A549 (cell line): ENCODE data around the gene TENM3.

ENCODE experiments used
- CEBPB ChIP-seq, 2 experiments: fragments of >200 bp in 1 of 2; sonication (Bioruptor Twin) in 1 of 2; formaldehyde crosslinking in 1 of 2; IDR thresholded peaks; 2 replicates each; pipeline ENCODE4 v1.6.1; 2012 to 2016
- CTCF ChIP-seq: fragments of >200 bp; sonication (Bioruptor Twin); formaldehyde crosslinking; IDR thresholded peaks from 3 replicates; pipeline ENCODE4 v1.5.1; 2016
- E2F6 ChIP-seq: IDR thresholded peaks from 2 replicates; pipeline ENCODE4 v1.6.1; 2012; ENCODE audit warnings: low read depth, borderline replicate concordance
- EHF ChIP-seq: fragments of 250-450 bp; sonication (Bioruptor Pico); IDR thresholded peaks from 2 replicates; pipeline ENCODE4 v1.5.0; 2020; ENCODE audit warnings: mild to moderate bottlenecking
- ELK1 ChIP-seq: fragments of 150-350 bp; IDR thresholded peaks from 2 replicates; pipeline ENCODE4 v1.6.1; 2014; ENCODE audit warnings: low read depth, mild to moderate bottlenecking, low read length
- EP300 ChIP-seq, 2 experiments: fragments of >200 bp; sonication (Bioruptor Twin); formaldehyde crosslinking; IDR thresholded peaks; 2 replicates in 1 of 2; 3 replicates in 1 of 2; pipeline ENCODE4 v1.6.1; 2016 to 2017
- ESRRA ChIP-seq: fragments of 150-350 bp; IDR thresholded peaks from 2 replicates; pipeline ENCODE4 v1.6.1; 2014; ENCODE audit warnings: mild to moderate bottlenecking, low read length, borderline replicate concordance
- JUN ChIP-seq, 2 experiments: fragments of >200 bp; sonication (Bioruptor Twin); formaldehyde crosslinking; IDR thresholded peaks; 2 replicates in 1 of 2; 3 replicates in 1 of 2; pipeline ENCODE4 v1.6.1; 2016 to 2017
- MAFK ChIP-seq: fragments of 450-650 bp; IDR thresholded peaks from 2 replicates; pipeline ENCODE4 v1.6.1; 2014; ENCODE audit not compliant: partially characterized antibody
- MAX ChIP-seq: IDR thresholded peaks from 2 replicates; pipeline ENCODE4 v1.6.1; 2012
- MYC ChIP-seq: IDR thresholded peaks from 2 replicates; pipeline ENCODE4 v1.6.1; 2012; ENCODE audit warnings: mild to moderate bottlenecking, inconsistent platforms, low read length, improper control_type of control experiment, borderline replicate concordance
- SREBF2 ChIP-seq: fragments of 450-650 bp; IDR thresholded peaks from 2 replicates; pipeline ENCODE4 v1.6.1; 2014; ENCODE audit warnings: mild to moderate bottlenecking, moderate library complexity
- USF2 ChIP-seq: fragments of 450-650 bp; IDR thresholded peaks from 2 replicates; pipeline ENCODE4 v1.6.1; 2014; ENCODE audit warnings: antibody characterized with exemption

GRCh38 chr4:182567119-182567518 lies 323.9 kb downstream of the TENM3 start:
- TF ChIP-seq CEBPB (IDR thresholded peaks at IDR 0.05) (no peak), MAX (no peak), MYC (no peak), EHF (CRISPR knock-in tag) (no peak), E2F6 (no peak), CTCF (no peak), MAFK (no peak), ESRRA (no peak), ELK1 (no peak), USF2 (no peak), EP300 (IDR thresholded peaks at IDR 0.05) (no peak), JUN (IDR thresholded peaks at IDR 0.05) (no peak), SREBF2 (no peak)
